ENCODE data around the gene NUCB1. TPM values are rescaled to one million over a fixed set of nuclear protein-coding genes. Genes with fewer than 3 reads are reported as not detected.

Gene NUCB1
- total and polyA plus RNA-seq, 2 donors, result 42.3 to 119 TPM

DNA sequence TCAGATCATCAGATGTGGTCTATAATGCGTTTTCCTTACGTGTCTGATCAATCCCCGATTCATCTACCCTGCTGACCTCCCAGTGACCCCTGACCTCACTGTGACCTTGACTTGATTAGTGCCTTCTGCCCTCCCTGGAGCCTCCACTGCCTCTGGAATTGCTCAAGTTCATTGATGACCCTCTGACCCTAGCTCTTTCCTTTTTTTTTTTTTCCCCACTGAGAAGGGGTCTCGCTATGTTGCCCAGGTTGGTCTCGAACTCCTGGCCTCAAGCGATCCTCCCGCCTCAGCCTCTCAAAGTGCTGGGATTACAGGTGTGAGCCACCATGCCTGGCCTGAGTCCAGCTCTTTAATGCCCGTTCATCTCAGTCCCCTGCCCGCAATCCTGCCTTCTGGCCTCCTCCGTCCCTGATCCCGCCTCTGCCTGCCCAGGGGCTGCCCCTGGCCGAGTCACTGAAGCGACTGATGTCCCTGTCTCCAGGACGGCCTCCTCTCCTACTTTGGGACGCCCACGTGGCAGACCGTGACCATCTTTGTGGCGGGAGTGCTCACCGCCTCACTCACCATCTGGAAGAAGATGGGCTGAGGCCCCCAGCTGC is 61.0 kb downstream of the NUCB1 start:
- Histone ChIP-seq H3K27ac (ENCODE audit: low read depth in 1 of 2, low read length in 1 of 2) (peak overlapping the region in 1 of 2 donors; percentile 15), H3K4me3 (ENCODE audit: low read length in 2 of 2) (no peak overlapping the region), H3K36me3 (ENCODE audit: control insufficient read depth in 2 of 2, insufficient read depth in 2 of 2, low read length in 1 of 2) (peaks cover 11 to 14% of the 10 kb centered on the region in 2 donors), H3K9me3 (ENCODE audit: control insufficient read depth in 2 of 2, insufficient read depth in 1 of 2, low read length in 1 of 2) (peaks cover 0 to 1% of the 10 kb centered on the region in 2 donors), H3K27me3 (ENCODE audit: control insufficient read depth in 2 of 2, insufficient read depth in 1 of 2, low read length in 1 of 2) (no peaks in the 10 kb centered on the region), H3K4me1 (ENCODE audit: control insufficient read depth in 2 of 2, insufficient read depth in 2 of 2, low read length in 2 of 2) (peaks cover 32 to 44% of the 10 kb centered on the region in 2 donors)
- DNase-seq (ENCODE audit: low read depth in 6 of 9, low spot score in 9 of 9), result no peak
- 97% methylated on average over 19 of the region's 19 CpGs for WGBS

DNA sequence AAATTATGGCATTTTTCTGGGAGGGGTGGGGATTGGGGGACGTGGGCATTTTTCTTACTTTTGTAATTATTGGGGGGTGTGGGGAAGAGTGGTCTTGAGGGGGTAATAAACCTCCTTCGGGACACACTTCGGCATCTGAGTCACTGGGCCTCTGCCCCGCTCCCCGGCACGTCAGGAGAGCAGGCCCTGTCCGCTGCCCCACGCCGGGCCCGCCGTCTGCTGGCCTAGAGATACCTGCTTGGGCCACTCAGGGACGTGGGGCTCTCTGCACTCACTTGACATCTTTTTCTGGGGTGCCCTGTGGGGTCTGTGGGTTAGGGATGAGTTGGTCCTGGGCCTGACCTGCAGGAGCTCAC is 61.5 kb downstream of the NUCB1 start:
- H3K27ac ChIP-seq (ENCODE audit: low read depth in 1 of 2, low read length in 1 of 2), result peak overlapping the region; percentile 73 to 95
- H3K27me3 ChIP-seq (ENCODE audit: control insufficient read depth in 2 of 2, insufficient read depth in 1 of 2, low read length in 1 of 2), result no peaks in the 10 kb centered on the region
- WGBS, result 89% methylated on average over 12 of the region's 12 CpGs
- H3K9me3 ChIP-seq (ENCODE audit: control insufficient read depth in 2 of 2, insufficient read depth in 1 of 2, low read length in 1 of 2), result peaks cover 0 to 6% of the 10 kb centered on the region in 2 donors
- DNase-seq (ENCODE audit: low read depth in 6 of 9, low spot score in 9 of 9), result no peak
- H3K36me3 ChIP-seq (ENCODE audit: control insufficient read depth in 2 of 2, insufficient read depth in 2 of 2, low read length in 1 of 2), result peaks cover 12 to 13% of the 10 kb centered on the region in 2 donors
- peaks cover 34 to 47% of the 10 kb centered on the region in 2 donors for H3K4me1 ChIP-seq (ENCODE audit: control insufficient read depth in 2 of 2, insufficient read depth in 2 of 2, low read length in 2 of 2)
- no peak overlapping the region for H3K4me3 ChIP-seq (ENCODE audit: low read length in 2 of 2)

DNA sequence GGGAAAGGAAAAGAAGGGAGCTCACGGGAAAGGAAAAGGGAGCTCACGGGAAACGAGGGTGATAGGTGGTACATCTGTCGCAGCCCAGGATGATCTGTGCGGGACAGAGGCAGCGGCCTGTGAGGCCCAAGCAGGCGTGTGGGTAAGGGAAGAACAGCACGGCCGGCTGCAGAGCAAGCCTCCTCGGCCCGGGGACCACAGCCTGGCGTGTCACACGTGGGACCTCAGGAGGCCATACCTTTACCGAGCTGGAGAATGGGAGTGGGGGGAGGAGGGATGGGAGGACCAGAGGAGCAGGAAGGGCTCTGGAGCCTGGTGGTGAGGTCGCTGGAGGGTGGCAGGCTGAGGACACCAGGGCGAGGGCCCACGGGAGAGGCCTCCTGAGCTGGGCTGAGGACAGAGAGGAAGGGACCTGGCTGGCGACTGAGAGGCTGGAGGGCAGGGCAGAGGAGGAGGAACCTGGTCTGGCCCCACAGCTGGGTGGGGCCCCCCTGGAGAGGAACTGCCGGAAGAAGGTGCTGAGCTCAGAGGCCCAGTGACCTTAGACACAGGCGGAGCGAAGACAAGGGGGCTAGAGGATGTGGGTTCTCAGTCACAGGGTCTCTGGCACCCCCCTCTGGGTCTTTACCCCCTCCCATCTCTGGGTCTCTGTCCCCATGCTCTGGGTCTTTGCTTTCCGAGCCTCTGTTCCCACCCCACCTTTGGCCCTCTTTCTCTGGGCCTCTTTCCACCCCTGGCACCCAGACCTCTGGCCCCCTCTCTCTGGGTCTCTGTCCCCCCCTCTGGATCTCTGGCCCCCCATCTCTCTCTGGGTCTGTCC is 62.1 kb downstream of the NUCB1 start:
- Histone ChIP-seq H3K27me3 (ENCODE audit: control insufficient read depth in 2 of 2, insufficient read depth in 1 of 2, low read length in 1 of 2) (no peaks in the 10 kb centered on the region), H3K27ac (ENCODE audit: low read depth in 1 of 2, low read length in 1 of 2) (peak overlapping the region; percentile 73 to 95), H3K9me3 (ENCODE audit: control insufficient read depth in 2 of 2, insufficient read depth in 1 of 2, low read length in 1 of 2) (peaks cover 0 to 8% of the 10 kb centered on the region in 2 donors), H3K4me3 (ENCODE audit: low read length in 2 of 2) (peak overlapping the region; percentile 6 to 16), H3K36me3 (ENCODE audit: control insufficient read depth in 2 of 2, insufficient read depth in 2 of 2, low read length in 1 of 2) (peaks cover 12 to 14% of the 10 kb centered on the region in 2 donors), H3K4me1 (ENCODE audit: control insufficient read depth in 2 of 2, insufficient read depth in 2 of 2, low read length in 2 of 2) (peaks cover 36 to 49% of the 10 kb centered on the region in 2 donors)
- whole genome bisulfite sequencing, result 42% methylated on average over 22 of the region's 22 CpGs
- DNase-seq (ENCODE audit: low read depth in 6 of 9, low spot score in 9 of 9), result peak in 7 of 9 donors; percentile 41 to 85 (median 67)

DNA sequence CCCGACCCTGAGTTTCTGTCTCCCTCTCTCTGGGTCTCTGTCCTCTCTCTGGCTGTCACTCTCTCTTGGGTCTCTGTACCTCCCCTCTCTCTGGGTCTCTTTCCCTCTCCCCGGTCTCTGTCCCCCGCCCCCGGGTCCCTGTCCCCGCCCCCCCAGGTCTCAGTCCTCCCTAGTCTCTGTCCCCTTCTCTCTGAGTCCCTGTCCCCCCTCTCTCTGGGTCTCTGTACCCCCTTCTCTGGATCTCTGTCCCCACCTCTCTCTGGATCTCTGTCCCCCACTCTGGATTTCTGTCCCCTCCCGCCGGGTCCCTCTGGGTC is 62.7 kb downstream of the NUCB1 start:
- H3K4me3 ChIP-seq (ENCODE audit: low read length in 2 of 2), result peak overlapping the region; percentile 6 to 16
- H3K27ac ChIP-seq (ENCODE audit: low read depth in 1 of 2, low read length in 1 of 2), result peak overlapping the region; percentile 73 to 95
- H3K9me3 ChIP-seq (ENCODE audit: control insufficient read depth in 2 of 2, insufficient read depth in 1 of 2, low read length in 1 of 2), result peaks cover 0 to 8% of the 10 kb centered on the region in 2 donors
- H3K4me1 ChIP-seq (ENCODE audit: control insufficient read depth in 2 of 2, insufficient read depth in 2 of 2, low read length in 2 of 2), result peaks cover 36 to 49% of the 10 kb centered on the region in 2 donors
- peaks cover 17 to 18% of the 10 kb centered on the region in 2 donors for H3K36me3 ChIP-seq (ENCODE audit: control insufficient read depth in 2 of 2, insufficient read depth in 2 of 2, low read length in 1 of 2)
- DNase-seq (ENCODE audit: low read depth in 6 of 9, low spot score in 9 of 9), result no peak
- 46% methylated on average over 7 of the region's 7 CpGs for WGBS
- no peaks in the 10 kb centered on the region for H3K27me3 ChIP-seq (ENCODE audit: control insufficient read depth in 2 of 2, insufficient read depth in 1 of 2, low read length in 1 of 2)

DNA sequence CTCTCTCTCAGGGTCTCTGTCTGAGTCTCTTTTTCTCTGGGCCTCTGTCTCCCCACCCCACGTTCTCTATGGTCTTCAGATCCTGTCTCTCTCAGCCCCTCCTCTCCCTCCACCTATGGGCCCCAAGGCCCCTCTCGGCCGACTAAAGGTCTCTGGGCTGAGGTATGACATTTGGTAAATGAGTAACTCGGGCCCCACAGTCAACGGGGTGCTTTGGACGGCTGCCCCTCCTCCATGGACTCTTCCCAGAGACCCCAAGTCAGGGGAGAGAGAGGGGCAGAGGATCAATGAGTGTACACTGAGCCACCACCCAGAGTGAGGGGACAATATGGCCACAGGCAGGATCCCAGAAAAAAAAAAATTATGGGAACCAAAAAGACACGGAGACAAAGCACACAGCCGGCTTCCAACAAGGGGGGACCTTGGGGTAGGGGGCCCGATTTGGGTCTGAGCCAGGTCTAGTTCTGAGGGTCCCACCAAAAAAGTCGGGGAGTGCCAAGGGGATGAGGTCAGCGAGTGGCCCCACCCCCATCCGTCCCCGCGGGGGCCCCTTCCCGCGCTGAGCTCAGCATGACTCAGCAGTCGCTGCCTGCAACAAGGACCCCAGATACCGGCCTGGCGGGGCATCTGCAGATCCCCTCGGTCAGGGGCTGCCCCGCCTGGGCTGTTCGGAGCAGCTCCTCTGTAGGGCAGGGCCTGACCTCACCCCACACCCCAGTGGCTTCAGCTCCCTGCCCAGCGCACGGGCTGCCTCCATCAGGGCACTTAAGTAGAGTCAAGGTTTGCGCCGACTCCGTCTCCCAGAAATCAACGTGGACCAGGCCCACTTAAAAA is 63.5 kb downstream of the NUCB1 start:
- peak in 7 of 9 donors; percentile 42 to 77 (median 65) for DNase-seq (ENCODE audit: low read depth in 6 of 9, low spot score in 9 of 9)
- Histone ChIP-seq H3K4me3 (ENCODE audit: low read length in 2 of 2) (peak overlapping the region; percentile 73 to 87), H3K36me3 (ENCODE audit: control insufficient read depth in 2 of 2, insufficient read depth in 2 of 2, low read length in 1 of 2) (peaks cover 24 to 25% of the 10 kb centered on the region in 2 donors), H3K4me1 (ENCODE audit: control insufficient read depth in 2 of 2, insufficient read depth in 2 of 2, low read length in 2 of 2) (peaks cover 36 to 49% of the 10 kb centered on the region in 2 donors), H3K27ac (ENCODE audit: low read depth in 1 of 2, low read length in 1 of 2) (peak overlapping the region; percentile 76 to 95), H3K27me3 (ENCODE audit: control insufficient read depth in 2 of 2, insufficient read depth in 1 of 2, low read length in 1 of 2) (no peaks in the 10 kb centered on the region), H3K9me3 (ENCODE audit: control insufficient read depth in 2 of 2, insufficient read depth in 1 of 2, low read length in 1 of 2) (peaks cover 0 to 8% of the 10 kb centered on the region in 2 donors)
- WGBS, result 13% methylated on average over 28 of the region's 28 CpGs

DNA sequence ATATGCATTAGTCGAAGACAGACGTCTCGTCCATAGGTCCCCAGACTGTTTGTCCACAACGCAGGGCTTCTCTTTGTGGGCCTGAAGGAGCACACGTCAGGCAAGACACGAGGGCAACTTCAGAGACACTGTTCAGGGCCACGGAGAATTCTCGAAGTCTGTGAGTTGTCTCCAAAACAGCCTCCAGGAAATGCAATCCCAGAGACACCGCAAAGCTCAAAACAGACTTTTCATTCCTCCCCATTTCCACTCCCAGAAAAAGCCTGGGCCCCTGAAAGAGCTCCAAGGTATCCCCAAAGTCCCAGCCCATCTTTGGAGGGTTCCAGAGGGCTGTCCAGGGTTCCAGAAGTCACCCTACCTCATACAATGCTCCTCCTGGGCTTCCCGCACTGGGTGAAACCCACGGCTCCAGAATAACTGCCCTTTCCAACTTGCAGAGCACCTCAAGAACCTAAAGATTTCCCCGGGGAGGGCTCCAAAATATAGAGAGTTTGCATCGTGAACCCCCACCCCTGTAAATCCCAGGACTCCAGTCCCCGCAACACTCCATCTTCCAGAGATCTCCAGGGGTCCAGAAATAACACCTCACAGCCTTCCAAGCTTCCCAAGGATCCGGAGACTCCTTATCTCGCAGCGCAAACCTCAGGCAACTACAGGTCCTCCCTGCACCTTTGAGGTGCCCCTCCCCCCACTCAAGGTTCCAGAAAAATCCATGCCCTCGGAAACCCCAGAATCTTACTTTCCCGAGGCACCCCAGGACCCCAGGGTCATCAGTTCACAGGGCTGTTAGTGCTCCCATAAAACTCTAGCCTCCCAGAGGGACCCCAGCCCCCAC is 64.3 kb downstream of the NUCB1 start:
- Histone ChIP-seq H3K4me1 (ENCODE audit: control insufficient read depth in 2 of 2, insufficient read depth in 2 of 2, low read length in 2 of 2) (peaks cover 36 to 49% of the 10 kb centered on the region in 2 donors), H3K4me3 (ENCODE audit: low read length in 2 of 2) (peak overlapping the region; percentile 73 to 87), H3K27me3 (ENCODE audit: control insufficient read depth in 2 of 2, insufficient read depth in 1 of 2, low read length in 1 of 2) (no peaks in the 10 kb centered on the region), H3K27ac (ENCODE audit: low read depth in 1 of 2, low read length in 1 of 2) (peak overlapping the region; percentile 76 to 95), H3K9me3 (ENCODE audit: control insufficient read depth in 2 of 2, insufficient read depth in 1 of 2, low read length in 1 of 2) (peaks cover 0 to 8% of the 10 kb centered on the region in 2 donors), H3K36me3 (ENCODE audit: control insufficient read depth in 2 of 2, insufficient read depth in 2 of 2, low read length in 1 of 2) (peaks cover 32% of the 10 kb centered on the region in 2 donors)
- 22% methylated on average over 19 of the region's 19 CpGs for WGBS
- peak in 3 of 9 donors; percentile 30 to 69 (median 38) for DNase-seq (ENCODE audit: low read depth in 6 of 9, low spot score in 9 of 9)

DNA sequence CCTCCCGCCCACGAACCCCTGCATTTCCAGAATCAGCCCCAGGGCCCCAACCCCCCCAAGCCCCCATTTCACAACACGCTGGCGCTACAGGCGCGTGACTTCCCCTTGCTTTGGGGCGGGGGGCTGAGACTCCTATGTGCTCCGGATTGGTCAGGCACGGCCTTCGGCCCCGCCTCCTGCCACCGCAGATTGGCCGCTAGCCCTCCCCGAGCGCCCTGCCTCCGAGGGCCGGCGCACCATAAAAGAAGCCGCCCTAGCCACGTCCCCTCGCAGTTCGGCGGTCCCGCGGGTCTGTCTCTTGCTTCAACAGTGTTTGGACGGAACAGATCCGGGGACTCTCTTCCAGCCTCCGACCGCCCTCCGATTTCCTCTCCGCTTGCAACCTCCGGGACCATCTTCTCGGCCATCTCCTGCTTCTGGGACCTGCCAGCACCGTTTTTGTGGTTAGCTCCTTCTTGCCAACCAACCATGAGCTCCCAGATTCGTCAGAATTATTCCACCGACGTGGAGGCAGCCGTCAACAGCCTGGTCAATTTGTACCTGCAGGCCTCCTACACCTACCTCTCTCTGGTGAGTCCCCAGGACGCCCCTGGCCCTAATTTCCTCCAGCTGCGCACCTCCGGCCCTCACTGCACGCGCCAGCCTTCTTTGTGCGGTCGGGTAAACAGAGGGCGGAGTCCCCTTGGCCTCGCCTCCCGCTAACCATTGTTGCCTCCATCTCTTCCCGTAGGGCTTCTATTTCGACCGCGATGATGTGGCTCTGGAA is 65.1 kb downstream of the NUCB1 start, which contains the start of gene FTL:
FTL (plus strand) TSS at position 270 of the 766 bp plus-strand sequence; CDS start at position 469, 199 bp downstream.
- Histone ChIP-seq H3K4me3 (ENCODE audit: low read length in 2 of 2) (peak within 1 kb of the TSS; percentile 73 to 87), H3K9me3 (ENCODE audit: control insufficient read depth in 2 of 2, insufficient read depth in 1 of 2, low read length in 1 of 2) (peaks cover 0 to 8% of the 10 kb centered on the region in 2 donors), H3K27ac (ENCODE audit: low read depth in 1 of 2, low read length in 1 of 2) (peak within 1 kb of the TSS; percentile 92 to 95), H3K27me3 (ENCODE audit: control insufficient read depth in 2 of 2, insufficient read depth in 1 of 2, low read length in 1 of 2) (no peaks in the 10 kb centered on the region), H3K36me3 (ENCODE audit: control insufficient read depth in 2 of 2, insufficient read depth in 2 of 2, low read length in 1 of 2) (peaks cover 36 to 40% of the 10 kb centered on the region in 2 donors), H3K4me1 (ENCODE audit: control insufficient read depth in 2 of 2, insufficient read depth in 2 of 2, low read length in 2 of 2) (peaks cover 31 to 45% of the 10 kb centered on the region in 2 donors)
- DNase-seq (ENCODE audit: low read depth in 6 of 9, low spot score in 9 of 9), result peak; percentile 75 to 95 (median 88)
- under 1% methylated on average over 52 of the region's 52 CpGs for WGBS
